Measurements from ENCODE around the gene SLC43A2. TPM values are rescaled to one million over a fixed set of nuclear protein-coding genes. Genes with fewer than 3 reads are reported as not detected.

Gene SLC43A2
- total RNA-seq, 1 experiment from 2014 or later, result 11.0 TPM

DNA sequence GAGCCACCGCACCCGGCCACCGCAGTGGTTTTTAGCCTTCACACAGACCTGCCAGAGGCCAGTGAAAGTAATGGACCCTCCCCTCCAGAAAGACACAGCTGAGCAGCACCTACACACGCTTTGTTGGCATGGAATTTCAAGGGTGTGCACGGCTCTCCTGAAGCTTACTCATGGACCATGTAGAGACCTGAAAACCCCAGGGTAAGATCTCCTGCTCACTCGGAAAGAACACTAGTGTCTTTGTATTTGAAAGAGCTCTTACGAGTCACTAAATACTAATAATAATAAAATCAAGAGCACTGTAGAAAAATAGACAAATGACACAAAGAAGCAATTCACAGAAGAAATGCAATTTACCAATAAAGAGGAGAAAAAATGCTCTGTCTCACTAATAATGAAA, 20.0 kb downstream of the SLC43A2 start:
- POLR2A ChIA-PET, result no interaction called here
- Mint-ChIP-seq H3K27me3 (ENCODE audit: low read depth) (no peaks in the 10 kb centered on the region), H3K4me3 (no peak overlapping the region), H3K27ac (peak overlapping the region; percentile 67; the same call in 1 of the 2 replicates), H3K9me3 (no peaks in the 10 kb centered on the region), H3K36me3 (no peaks in the 10 kb centered on the region), H3K4me1 (peaks cover 9% of the 10 kb centered on the region)
- CTCF ChIA-PET, result interaction anchor here (1.2 to 1.3 kb wide), 2 partner anchors 34 to 40 kb away, joined by 4 read pairs; no protein-coding TSS in a partner anchor
- no peak for DNase-seq (ENCODE audit: low spot score)
- TF ChIP-seq NFATC4 (CRISPR knock-in tag; IDR thresholded peaks at IDR 0.05), result no peak
- no peak for ATAC-seq

DNA sequence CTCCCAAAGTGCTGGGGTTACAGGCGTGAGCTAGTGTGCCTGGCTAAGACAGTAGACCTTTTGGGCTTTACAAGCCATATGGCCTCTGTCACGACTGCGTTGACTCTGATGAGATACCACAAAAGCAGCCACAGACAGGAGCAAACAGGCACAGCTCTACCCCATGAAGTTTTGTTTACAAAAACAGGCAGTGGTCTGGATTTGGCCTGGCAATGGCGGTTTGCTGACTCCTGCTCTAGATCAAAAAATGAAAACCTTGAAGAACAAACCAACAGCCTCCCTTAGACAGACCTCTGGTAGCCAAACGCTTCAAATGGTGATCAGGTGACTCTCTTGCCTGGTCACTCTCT, 20.7 kb downstream of the SLC43A2 start:
- Mint-ChIP-seq H3K27me3 (ENCODE audit: low read depth) (no peaks in the 10 kb centered on the region), H3K4me3 (no peak overlapping the region), H3K9me3 (no peaks in the 10 kb centered on the region), H3K4me1 (peaks cover 9% of the 10 kb centered on the region), H3K36me3 (no peaks in the 10 kb centered on the region), H3K27ac (0 out of 2 replicates have a peak overlapping the region, but pooled peaks have one; percentile 19)
- TF ChIP-seq MLX (CRISPR knock-in tag; IDR thresholded peaks at IDR 0.05) (no peak), ZNF671 (CRISPR knock-in tag; IDR thresholded peaks at IDR 0.05) (no peak), ATF1 (CRISPR knock-in tag; IDR thresholded peaks at IDR 0.05) (no peak)
- TF ChIP-seq, protein P1, sequence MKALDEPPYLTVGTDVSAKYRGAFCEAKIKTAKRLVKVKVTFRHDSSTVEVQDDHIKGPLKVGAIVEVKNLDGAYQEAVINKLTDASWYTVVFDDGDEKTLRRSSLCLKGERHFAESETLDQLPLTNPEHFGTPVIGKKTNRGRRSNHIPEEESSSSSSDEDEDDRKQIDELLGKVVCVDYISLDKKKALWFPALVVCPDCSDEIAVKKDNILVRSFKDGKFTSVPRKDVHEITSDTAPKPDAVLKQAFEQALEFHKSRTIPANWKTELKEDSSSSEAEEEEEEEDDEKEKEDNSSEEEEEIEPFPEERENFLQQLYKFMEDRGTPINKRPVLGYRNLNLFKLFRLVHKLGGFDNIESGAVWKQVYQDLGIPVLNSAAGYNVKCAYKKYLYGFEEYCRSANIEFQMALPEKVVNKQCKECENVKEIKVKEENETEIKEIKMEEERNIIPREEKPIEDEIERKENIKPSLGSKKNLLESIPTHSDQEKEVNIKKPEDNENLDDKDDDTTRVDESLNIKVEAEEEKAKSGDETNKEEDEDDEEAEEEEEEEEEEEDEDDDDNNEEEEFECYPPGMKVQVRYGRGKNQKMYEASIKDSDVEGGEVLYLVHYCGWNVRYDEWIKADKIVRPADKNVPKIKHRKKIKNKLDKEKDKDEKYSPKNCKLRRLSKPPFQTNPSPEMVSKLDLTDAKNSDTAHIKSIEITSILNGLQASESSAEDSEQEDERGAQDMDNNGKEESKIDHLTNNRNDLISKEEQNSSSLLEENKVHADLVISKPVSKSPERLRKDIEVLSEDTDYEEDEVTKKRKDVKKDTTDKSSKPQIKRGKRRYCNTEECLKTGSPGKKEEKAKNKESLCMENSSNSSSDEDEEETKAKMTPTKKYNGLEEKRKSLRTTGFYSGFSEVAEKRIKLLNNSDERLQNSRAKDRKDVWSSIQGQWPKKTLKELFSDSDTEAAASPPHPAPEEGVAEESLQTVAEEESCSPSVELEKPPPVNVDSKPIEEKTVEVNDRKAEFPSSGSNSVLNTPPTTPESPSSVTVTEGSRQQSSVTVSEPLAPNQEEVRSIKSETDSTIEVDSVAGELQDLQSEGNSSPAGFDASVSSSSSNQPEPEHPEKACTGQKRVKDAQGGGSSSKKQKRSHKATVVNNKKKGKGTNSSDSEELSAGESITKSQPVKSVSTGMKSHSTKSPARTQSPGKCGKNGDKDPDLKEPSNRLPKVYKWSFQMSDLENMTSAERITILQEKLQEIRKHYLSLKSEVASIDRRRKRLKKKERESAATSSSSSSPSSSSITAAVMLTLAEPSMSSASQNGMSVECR (CRISPR knock-in tag; IDR thresholded peaks at IDR 0.05; ENCODE audit: borderline replicate concordance), result no peak
- ATAC-seq, result no peak
- ChIA-PET POLR2A (interaction anchor here (0.6 kb wide), 1 partner anchor 8 kb away, joined by 3 read pairs; no protein-coding TSS in a partner anchor), CTCF (interaction anchor here (1.2 to 2.0 kb wide), 3 partner anchors 22 to 40 kb away, joined by 4 to 10 read pairs (median 4); no protein-coding TSS in a partner anchor)
- DNase-seq (ENCODE audit: low spot score), result no peak

- Mint-ChIP-seq H3K27me3 (ENCODE audit: low read depth) (no peaks in the 10 kb centered on the region), H3K27ac (no peak overlapping the region), H3K4me1 (peaks cover 9% of the 10 kb centered on the region), H3K9me3 (peaks cover 4% of the 10 kb centered on the region), H3K4me3 (no peak overlapping the region), H3K36me3 (peaks cover 6% of the 10 kb centered on the region)
- no peak for DNase-seq (ENCODE audit: low spot score)
- ATAC-seq, result no peak
- CTCF ChIA-PET, result interaction anchor here (2.0 to 3.7 kb wide), 2 partner anchors 23 to 32 kb away, joined by 10 to 24 read pairs; no protein-coding TSS in a partner anchor
- POLR2A ChIA-PET, result no interaction called here
- TF ChIP-seq, protein P2, sequence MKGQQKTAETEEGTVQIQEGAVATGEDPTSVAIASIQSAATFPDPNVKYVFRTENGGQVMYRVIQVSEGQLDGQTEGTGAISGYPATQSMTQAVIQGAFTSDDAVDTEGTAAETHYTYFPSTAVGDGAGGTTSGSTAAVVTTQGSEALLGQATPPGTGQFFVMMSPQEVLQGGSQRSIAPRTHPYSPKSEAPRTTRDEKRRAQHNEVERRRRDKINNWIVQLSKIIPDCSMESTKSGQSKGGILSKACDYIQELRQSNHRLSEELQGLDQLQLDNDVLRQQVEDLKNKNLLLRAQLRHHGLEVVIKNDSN (CRISPR knock-in tag; IDR thresholded peaks at IDR 0.05), result no peak
- TF ChIP-seq FOXK1 (CRISPR knock-in tag; IDR thresholded peaks at IDR 0.05), result no peak
- TF ChIP-seq NFYB (CRISPR knock-in tag; conservative IDR thresholded peaks at IDR 0.05; ENCODE audit: low read depth), result no peak
- no peak for TF ChIP-seq ZNF671 (CRISPR knock-in tag; IDR thresholded peaks at IDR 0.05)
- TF ChIP-seq ZNF138 (CRISPR knock-in tag; conservative IDR thresholded peaks at IDR 0.05), result no peak
- TF ChIP-seq ZNF232 (CRISPR knock-in tag; IDR thresholded peaks at IDR 0.05), result no peak
- no peak for TF ChIP-seq KAT7 (CRISPR knock-in tag; IDR thresholded peaks at IDR 0.05; ENCODE audit: borderline replicate concordance)
- TF ChIP-seq SMAD3 (CRISPR knock-in tag; IDR thresholded peaks at IDR 0.05; ENCODE audit: borderline replicate concordance), result no peak
- TF ChIP-seq TEAD4 (CRISPR knock-in tag; IDR thresholded peaks at IDR 0.05), result no peak
- no peak for TF ChIP-seq IRF2 (CRISPR knock-in tag; IDR thresholded peaks at IDR 0.05; ENCODE audit: borderline replicate concordance, low read depth)
- TF ChIP-seq ZNF416 (CRISPR knock-in tag; IDR thresholded peaks at IDR 0.05), result no peak
- no peak for TF ChIP-seq CREM (CRISPR knock-in tag; IDR thresholded peaks at IDR 0.05)
- no peak for TF ChIP-seq AR (CRISPR knock-in tag; IDR thresholded peaks at IDR 0.05)
- TF ChIP-seq, protein P3, sequence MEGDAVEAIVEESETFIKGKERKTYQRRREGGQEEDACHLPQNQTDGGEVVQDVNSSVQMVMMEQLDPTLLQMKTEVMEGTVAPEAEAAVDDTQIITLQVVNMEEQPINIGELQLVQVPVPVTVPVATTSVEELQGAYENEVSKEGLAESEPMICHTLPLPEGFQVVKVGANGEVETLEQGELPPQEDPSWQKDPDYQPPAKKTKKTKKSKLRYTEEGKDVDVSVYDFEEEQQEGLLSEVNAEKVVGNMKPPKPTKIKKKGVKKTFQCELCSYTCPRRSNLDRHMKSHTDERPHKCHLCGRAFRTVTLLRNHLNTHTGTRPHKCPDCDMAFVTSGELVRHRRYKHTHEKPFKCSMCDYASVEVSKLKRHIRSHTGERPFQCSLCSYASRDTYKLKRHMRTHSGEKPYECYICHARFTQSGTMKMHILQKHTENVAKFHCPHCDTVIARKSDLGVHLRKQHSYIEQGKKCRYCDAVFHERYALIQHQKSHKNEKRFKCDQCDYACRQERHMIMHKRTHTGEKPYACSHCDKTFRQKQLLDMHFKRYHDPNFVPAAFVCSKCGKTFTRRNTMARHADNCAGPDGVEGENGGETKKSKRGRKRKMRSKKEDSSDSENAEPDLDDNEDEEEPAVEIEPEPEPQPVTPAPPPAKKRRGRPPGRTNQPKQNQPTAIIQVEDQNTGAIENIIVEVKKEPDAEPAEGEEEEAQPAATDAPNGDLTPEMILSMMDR (IDR thresholded peaks at IDR 0.05), result no peak
- TF ChIP-seq ERG (CRISPR knock-in tag; IDR thresholded peaks at IDR 0.05), result no peak
- TF ChIP-seq OVOL2 (CRISPR knock-in tag; IDR thresholded peaks at IDR 0.05; ENCODE audit: borderline replicate concordance), result no peak
- TF ChIP-seq EMX1 (CRISPR knock-in tag; IDR thresholded peaks at IDR 0.05), result no peak
Measured at GRCh38 chr17:1606352-1606985, 22.2 kb downstream of the SLC43A2 start.
